ENCODE data around the gene CRHR1.

GRCh38 chr17:45820052-45820780 is 36.1 kb downstream of the CRHR1 start:
- no peak for TF ChIP-seq ZNF274 (IDR thresholded peaks at IDR 0.05; ENCODE audit: low read depth, low read length)
- TF ChIP-seq YY1 (IDR thresholded peaks at IDR 0.05; ENCODE audit: insufficient read depth, insufficient read length): no peak
- no peak for TF ChIP-seq SUZ12 (IDR thresholded peaks at IDR 0.05; ENCODE audit: extremely low read depth, insufficient read depth, insufficient read length)
